K562 (cell line): ENCODE measurements around the gene CERS2. TPM values are rescaled to one million over a fixed set of nuclear protein-coding genes. Genes with fewer than 3 reads are reported as not detected.
A peak's percentile ranks its signal among the peaks of the same experiment; 100 is the strongest.

Experiments
- ATF1 ChIP-seq, 2 experiments: fragments of 450-650 bp in 1 of 2; IDR thresholded peaks; 2 replicates each; pipeline ENCODE4 v1.6.1; 2016; ENCODE audit warnings: missing compliant biosample characterization in 1 of 2, missing genetic modification characterization in 1 of 2
- BCL6 ChIP-seq: fragments of 250-450 bp; sonication (Bioruptor Pico); IDR thresholded peaks from 2 replicates; pipeline ENCODE4 v1.4.0; 2020
- CHD4 ChIP-seq: fragments of 200-600 bp; sonication (generic); IDR thresholded peaks from 3 replicates; pipeline ENCODE4 v1.6.1; 2012; ENCODE audit warnings: low read depth, mild to moderate bottlenecking, mixed read lengths, low read length, inconsistent platforms; ENCODE audit not compliant: insufficient read depth, insufficient replicate concordance, poor library complexity, severe bottlenecking
- CTBP1 ChIP-seq: fragments of 450-650 bp; IDR thresholded peaks from 2 replicates; pipeline ENCODE4 v1.6.1; 2016; ENCODE audit warnings: borderline replicate concordance
- NFYB ChIP-seq: IDR thresholded peaks from 2 replicates; pipeline ENCODE4 v1.6.1; 2011; ENCODE audit warnings: mild to moderate bottlenecking, moderate library complexity; ENCODE audit not compliant: insufficient read length; ENCODE audit errors: extremely low read depth
- RBM15 ChIP-seq: fragments of 200-400 bp; formaldehyde crosslinking; IDR thresholded peaks from 2 replicates; pipeline ENCODE4 v1.6.1; 2018; ENCODE audit warnings: mild to moderate bottlenecking, low read length, moderate library complexity; ENCODE audit not compliant: insufficient read depth
- RHOXF2B ChIP-seq: fragments of 250-450 bp; sonication (Bioruptor Pico); conservative IDR thresholded peaks from 2 replicates; pipeline ENCODE4 v1.5.1; 2021
- SIRT6 ChIP-seq: IDR thresholded peaks from one replicate; pipeline ENCODE4 v1.6.1; 2012; ENCODE audit warnings: low read depth, mild to moderate bottlenecking, control low read depth, inconsistent platforms, low read length, moderate library complexity
- ZBTB17 ChIP-seq: fragments of 450-650 bp; formaldehyde crosslinking; IDR thresholded peaks from 2 replicates; pipeline ENCODE4 v1.4.0; 2020; ENCODE audit warnings: mild to moderate bottlenecking
- ZNF311 ChIP-seq: fragments of 250-450 bp; sonication (Bioruptor Pico); IDR thresholded peaks from 2 replicates; pipeline ENCODE4 v1.4.0; 2020; ENCODE audit warnings: mild to moderate bottlenecking, moderate library complexity
- polyA plus RNA-seq, 8 experiments: library from polyadenylated mRNA; depleted of rRNA in 4 of 8; stranded (reverse) in 5 of 8; unstranded in 3 of 8; fragments of >200 nt; fragmentation: Nextera tagmentation in 2 of 8; fragmentation: Illumina TruSeq in 1 of 8; extraction: Ambion mirVana in 2 of 8; extraction: Trizol in 1 of 8; gene quantifications; 2 replicates each; pipeline versions ENCODE4 v1.2.1 to v1.2.3, GENCODE V29; 2011 to 2014; ENCODE audit warnings: inconsistent platforms in 1 of 8, missing spikeins in 1 of 8
- total RNA-seq, 7 experiments: library from RNA; depleted of rRNA in 6 of 7; stranded (reverse); fragments of >200 nt in 6 of 7; fragmentation: Illumina TruSeq in 2 of 7; extraction: Trizol in 2 of 7; gene quantifications; 2 replicates each; pipeline versions ENCODE4 v1.2.1 to v1.2.3, GENCODE V29; 2011 to 2021; ENCODE audit warnings: low replicate concordance in 1 of 7
- TF ChIP-seq, protein P1 (sequence below): sonication (generic); formaldehyde crosslinking; IDR thresholded peaks from 2 replicates; pipeline ENCODE4 v1.8.0; 2022; ENCODE audit warnings: mild to moderate bottlenecking, missing genetic modification reagents
- TF ChIP-seq, protein P2 (sequence below): sonication (generic); formaldehyde crosslinking; IDR thresholded peaks from 2 replicates; pipeline ENCODE4 v1.8.0; 2023; ENCODE audit warnings: mild to moderate bottlenecking, missing genetic modification reagents
- TF ChIP-seq, protein P3 (sequence below): IDR thresholded peaks from 2 replicates; pipeline ENCODE4 v1.6.1; 2016; ENCODE audit warnings: missing genetic modification characterization, missing compliant biosample characterization
- TF ChIP-seq, protein P4 (sequence below): fragments of 450-650 bp; conservative IDR thresholded peaks from 2 replicates; pipeline ENCODE4 v1.6.1; 2016; ENCODE audit warnings: missing genetic modification characterization, low read depth, mild to moderate bottlenecking, control low read depth, missing compliant biosample characterization
- TF ChIP-seq, protein P5 (sequence below): sonication (generic); formaldehyde crosslinking; IDR thresholded peaks from 2 replicates; pipeline ENCODE4 v1.9.0; 2022; ENCODE audit warnings: mild to moderate bottlenecking, missing genetic modification reagents

Gene CERS2
- total and polyA plus RNA-seq, 9 of the 15 experiments (the other 6 are each of a cell fraction or from before 2014, with no cell fraction given) = 23.4 to 295 (median 132) TPM

DNA sequence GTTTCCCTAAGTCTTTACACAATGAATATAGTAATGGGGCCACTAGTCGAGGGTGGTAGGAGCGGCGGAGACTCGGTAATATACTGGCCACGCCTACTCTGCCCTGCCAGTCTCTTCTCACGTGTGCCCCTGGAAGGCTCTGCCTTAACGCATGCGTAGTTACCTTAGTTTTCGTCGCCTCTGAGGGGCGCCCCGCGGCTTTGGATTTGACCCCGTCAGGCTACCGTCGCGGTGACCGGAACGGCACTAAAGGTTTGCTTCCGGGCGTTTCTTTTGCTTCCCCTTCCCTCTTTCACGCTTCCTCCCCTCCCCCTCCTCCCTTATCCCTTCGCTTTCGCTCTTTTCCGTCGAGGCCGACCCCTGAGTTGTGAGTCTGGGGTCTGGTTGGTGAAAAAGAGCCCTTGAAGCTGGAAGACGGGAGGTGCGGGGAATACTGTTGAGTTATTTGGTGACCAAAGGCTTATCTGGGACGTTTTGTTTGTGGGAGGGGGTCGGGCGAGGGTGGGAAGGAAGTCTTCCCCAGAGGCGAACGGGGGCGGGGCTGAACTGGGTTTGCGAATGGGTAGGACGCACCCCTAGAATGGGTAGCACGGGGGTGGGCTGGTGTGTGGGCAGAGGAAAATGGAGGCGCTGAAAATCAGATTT lies 48.4 kb downstream of the CERS2 start, which contains the start of gene SETDB1 (continued):
- TF ChIP-seq, protein P1, sequence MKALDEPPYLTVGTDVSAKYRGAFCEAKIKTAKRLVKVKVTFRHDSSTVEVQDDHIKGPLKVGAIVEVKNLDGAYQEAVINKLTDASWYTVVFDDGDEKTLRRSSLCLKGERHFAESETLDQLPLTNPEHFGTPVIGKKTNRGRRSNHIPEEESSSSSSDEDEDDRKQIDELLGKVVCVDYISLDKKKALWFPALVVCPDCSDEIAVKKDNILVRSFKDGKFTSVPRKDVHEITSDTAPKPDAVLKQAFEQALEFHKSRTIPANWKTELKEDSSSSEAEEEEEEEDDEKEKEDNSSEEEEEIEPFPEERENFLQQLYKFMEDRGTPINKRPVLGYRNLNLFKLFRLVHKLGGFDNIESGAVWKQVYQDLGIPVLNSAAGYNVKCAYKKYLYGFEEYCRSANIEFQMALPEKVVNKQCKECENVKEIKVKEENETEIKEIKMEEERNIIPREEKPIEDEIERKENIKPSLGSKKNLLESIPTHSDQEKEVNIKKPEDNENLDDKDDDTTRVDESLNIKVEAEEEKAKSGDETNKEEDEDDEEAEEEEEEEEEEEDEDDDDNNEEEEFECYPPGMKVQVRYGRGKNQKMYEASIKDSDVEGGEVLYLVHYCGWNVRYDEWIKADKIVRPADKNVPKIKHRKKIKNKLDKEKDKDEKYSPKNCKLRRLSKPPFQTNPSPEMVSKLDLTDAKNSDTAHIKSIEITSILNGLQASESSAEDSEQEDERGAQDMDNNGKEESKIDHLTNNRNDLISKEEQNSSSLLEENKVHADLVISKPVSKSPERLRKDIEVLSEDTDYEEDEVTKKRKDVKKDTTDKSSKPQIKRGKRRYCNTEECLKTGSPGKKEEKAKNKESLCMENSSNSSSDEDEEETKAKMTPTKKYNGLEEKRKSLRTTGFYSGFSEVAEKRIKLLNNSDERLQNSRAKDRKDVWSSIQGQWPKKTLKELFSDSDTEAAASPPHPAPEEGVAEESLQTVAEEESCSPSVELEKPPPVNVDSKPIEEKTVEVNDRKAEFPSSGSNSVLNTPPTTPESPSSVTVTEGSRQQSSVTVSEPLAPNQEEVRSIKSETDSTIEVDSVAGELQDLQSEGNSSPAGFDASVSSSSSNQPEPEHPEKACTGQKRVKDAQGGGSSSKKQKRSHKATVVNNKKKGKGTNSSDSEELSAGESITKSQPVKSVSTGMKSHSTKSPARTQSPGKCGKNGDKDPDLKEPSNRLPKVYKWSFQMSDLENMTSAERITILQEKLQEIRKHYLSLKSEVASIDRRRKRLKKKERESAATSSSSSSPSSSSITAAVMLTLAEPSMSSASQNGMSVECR (CRISPR knock-in tag) = 0 out of 2 replicates have a peak, but pooled peaks have one; percentile 51
- TF ChIP-seq CHD4 = no peak
- TF ChIP-seq, protein P2, sequence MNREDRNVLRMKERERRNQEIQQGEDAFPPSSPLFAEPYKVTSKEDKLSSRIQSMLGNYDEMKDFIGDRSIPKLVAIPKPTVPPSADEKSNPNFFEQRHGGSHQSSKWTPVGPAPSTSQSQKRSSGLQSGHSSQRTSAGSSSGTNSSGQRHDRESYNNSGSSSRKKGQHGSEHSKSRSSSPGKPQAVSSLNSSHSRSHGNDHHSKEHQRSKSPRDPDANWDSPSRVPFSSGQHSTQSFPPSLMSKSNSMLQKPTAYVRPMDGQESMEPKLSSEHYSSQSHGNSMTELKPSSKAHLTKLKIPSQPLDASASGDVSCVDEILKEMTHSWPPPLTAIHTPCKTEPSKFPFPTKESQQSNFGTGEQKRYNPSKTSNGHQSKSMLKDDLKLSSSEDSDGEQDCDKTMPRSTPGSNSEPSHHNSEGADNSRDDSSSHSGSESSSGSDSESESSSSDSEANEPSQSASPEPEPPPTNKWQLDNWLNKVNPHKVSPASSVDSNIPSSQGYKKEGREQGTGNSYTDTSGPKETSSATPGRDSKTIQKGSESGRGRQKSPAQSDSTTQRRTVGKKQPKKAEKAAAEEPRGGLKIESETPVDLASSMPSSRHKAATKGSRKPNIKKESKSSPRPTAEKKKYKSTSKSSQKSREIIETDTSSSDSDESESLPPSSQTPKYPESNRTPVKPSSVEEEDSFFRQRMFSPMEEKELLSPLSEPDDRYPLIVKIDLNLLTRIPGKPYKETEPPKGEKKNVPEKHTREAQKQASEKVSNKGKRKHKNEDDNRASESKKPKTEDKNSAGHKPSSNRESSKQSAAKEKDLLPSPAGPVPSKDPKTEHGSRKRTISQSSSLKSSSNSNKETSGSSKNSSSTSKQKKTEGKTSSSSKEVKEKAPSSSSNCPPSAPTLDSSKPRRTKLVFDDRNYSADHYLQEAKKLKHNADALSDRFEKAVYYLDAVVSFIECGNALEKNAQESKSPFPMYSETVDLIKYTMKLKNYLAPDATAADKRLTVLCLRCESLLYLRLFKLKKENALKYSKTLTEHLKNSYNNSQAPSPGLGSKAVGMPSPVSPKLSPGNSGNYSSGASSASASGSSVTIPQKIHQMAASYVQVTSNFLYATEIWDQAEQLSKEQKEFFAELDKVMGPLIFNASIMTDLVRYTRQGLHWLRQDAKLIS = peak; percentile 21; the same call in 1 of the 2 replicates
- TF ChIP-seq, protein P3, sequence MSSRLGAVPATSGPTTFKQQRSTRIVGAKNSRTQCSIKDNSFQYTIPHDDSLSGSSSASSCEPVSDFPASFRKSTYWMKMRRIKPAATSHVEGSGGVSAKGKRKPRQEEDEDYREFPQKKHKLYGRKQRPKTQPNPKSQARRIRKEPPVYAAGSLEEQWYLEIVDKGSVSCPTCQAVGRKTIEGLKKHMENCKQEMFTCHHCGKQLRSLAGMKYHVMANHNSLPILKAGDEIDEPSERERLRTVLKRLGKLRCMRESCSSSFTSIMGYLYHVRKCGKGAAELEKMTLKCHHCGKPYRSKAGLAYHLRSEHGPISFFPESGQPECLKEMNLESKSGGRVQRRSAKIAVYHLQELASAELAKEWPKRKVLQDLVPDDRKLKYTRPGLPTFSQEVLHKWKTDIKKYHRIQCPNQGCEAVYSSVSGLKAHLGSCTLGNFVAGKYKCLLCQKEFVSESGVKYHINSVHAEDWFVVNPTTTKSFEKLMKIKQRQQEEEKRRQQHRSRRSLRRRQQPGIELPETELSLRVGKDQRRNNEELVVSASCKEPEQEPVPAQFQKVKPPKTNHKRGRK (tag) = no peak
- no peak for TF ChIP-seq NFYB
- TF ChIP-seq RBM15 = no peak
- 0 out of 2 replicates have a peak, but pooled peaks have one; percentile 29 for TF ChIP-seq BCL6 (CRISPR knock-in tag)
- TF ChIP-seq RHOXF2B (CRISPR knock-in tag) = no peak
- TF ChIP-seq ZNF311 (CRISPR knock-in tag) = no peak
- TF ChIP-seq CTBP1 = peak; percentile 49; the same call in 1 of the 2 replicates
- TF ChIP-seq, protein P4, sequence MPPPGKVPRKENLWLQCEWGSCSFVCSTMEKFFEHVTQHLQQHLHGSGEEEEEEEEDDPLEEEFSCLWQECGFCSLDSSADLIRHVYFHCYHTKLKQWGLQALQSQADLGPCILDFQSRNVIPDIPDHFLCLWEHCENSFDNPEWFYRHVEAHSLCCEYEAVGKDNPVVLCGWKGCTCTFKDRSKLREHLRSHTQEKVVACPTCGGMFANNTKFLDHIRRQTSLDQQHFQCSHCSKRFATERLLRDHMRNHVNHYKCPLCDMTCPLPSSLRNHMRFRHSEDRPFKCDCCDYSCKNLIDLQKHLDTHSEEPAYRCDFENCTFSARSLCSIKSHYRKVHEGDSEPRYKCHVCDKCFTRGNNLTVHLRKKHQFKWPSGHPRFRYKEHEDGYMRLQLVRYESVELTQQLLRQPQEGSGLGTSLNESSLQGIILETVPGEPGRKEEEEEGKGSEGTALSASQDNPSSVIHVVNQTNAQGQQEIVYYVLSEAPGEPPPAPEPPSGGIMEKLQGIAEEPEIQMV = no peak
- TF ChIP-seq SIRT6 = no peak
- no peak for TF ChIP-seq ZBTB17 (CRISPR knock-in tag)
- TF ChIP-seq ATF1 (CRISPR knock-in tag; IDR thresholded peaks at IDR 0.05) = no peak
- peak; percentile 76 for TF ChIP-seq ATF1 (tag; IDR thresholded peaks at IDR 0.05)
- TF ChIP-seq, protein P5, sequence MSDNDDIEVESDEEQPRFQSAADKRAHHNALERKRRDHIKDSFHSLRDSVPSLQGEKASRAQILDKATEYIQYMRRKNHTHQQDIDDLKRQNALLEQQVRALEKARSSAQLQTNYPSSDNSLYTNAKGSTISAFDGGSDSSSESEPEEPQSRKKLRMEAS = peak; percentile 65
